Gastroesophageal sphincter (tissue), 4 donors: ENCODE results near the gene CEP78. TPM values are rescaled to one million over a fixed set of nuclear protein-coding genes. Genes with fewer than 3 reads are reported as not detected.

ENCODE experiments used
- ATAC-seq: fragments of 150-250 bp; one replicate; pipeline ENCODE4 v1.9.1; 2016; ENCODE audit warnings: mild to moderate bottlenecking, moderate library complexity
- H3K27ac ChIP-seq, 4 donors: fragments of 200-600 bp; sonication (generic) in 3 of 4; 1 replicate in 3 of 4; 2 replicates in 1 of 4; pipeline ENCODE4 v1.5.1; 2016 to 2019
- H3K27me3 ChIP-seq: fragments of 200-600 bp; sonication (generic); one replicate; pipeline ENCODE4 v1.5.1; 2019
- H3K36me3 ChIP-seq, 2 donors: fragments of 200-600 bp; sonication (generic); one replicate each; pipeline ENCODE4 v1.5.1; 2019; ENCODE audit warnings: control low read depth in 1 of 2
- H3K4me1 ChIP-seq, 3 donors: fragments of 200-600 bp; sonication (generic); 1 replicate in 2 of 3; 2 replicates in 1 of 3; pipeline ENCODE4 v1.5.1; 2016 to 2019; ENCODE audit warnings: control low read depth in 2 of 3
- H3K4me3 ChIP-seq, 2 donors: fragments of 200-600 bp; sonication (generic); one replicate each; pipeline ENCODE4 v1.5.1; 2019; ENCODE audit warnings: mild to moderate bottlenecking in 1 of 2, moderate library complexity in 1 of 2
- H3K9me3 ChIP-seq, 3 donors: fragments of 200-600 bp; sonication (generic); one replicate each; pipeline ENCODE4 v1.5.1; 2017 to 2019; ENCODE audit warnings: control low read depth in 2 of 3
- EP300 ChIP-seq: sonication (generic); formaldehyde crosslinking; IDR thresholded peaks from one replicate; pipeline ENCODE4 v1.6.1; 2017; ENCODE audit warnings: antibody characterized with exemption, mild to moderate bottlenecking
- POLR2A ChIP-seq, 2 donors: fragments of 450-650 bp; IDR thresholded peaks; one replicate each; pipeline ENCODE4 v1.6.1; 2017; ENCODE audit warnings: antibody characterized with exemption in 2 of 2, mild to moderate bottlenecking in 2 of 2, moderate library complexity in 1 of 2
- POLR2AphosphoS5 ChIP-seq: sonication (generic); formaldehyde crosslinking; IDR thresholded peaks from one replicate; pipeline ENCODE4 v1.6.1; 2017; ENCODE audit warnings: antibody characterized with exemption
- whole genome bisulfite sequencing, 2 donors: methylation state at CpG; one replicate each; pipeline ENCODE4 v1.1.5; 2018; ENCODE audit warnings: low coverage in 1 of 2; 5-methylcytosine and 5-hydroxymethylcytosine counted together
- total RNA-seq, 4 donors: library from RNA; depleted of rRNA; stranded (reverse); fragments of >200 nt; gene quantifications; one replicate each; pipeline ENCODE4 v1.1.0, GENCODE V29; 2016
- TF ChIP-seq, protein P1 (sequence below), 4 experiments: fragments of 200-600 bp in 2 of 4; fragments of 450-650 bp in 2 of 4; sonication (generic) in 1 of 4; IDR thresholded peaks; one replicate each; pipeline ENCODE4 v1.5.1; 2017 to 2019; ENCODE audit warnings: antibody characterized with exemption in 4 of 4, mild to moderate bottlenecking in 2 of 4, moderate library complexity in 2 of 4

The CEP78 gene
- total RNA-seq, 4 donors from 2014 or later = 7.4 to 11.1 (median 9.3) TPM

DNA sequence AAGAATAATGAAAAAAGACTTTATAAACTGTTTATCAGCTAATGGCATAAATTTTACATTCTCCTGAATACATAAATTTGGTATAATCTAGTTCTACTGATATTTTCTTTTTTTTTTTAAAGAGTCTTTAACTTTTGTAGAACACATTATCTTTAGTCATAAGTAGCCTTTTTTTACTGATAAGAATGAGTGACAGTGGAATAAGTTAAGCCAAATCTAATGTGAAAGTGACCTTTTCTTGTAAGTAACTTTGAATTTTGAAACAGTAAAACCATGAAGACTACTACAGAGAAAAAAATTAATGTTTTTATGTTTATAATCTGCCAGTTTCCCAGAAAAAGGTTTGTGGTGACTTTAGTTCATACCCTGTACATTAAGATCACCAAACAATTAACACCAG, 13.7 kb downstream of the CEP78 start:
- ATAC-seq = no peak
- Histone ChIP-seq H3K9me3 (no peaks in the 10 kb centered on the region), H3K4me3 (no peak overlapping the region), H3K4me1 (no peaks in the 10 kb centered on the region), H3K36me3 (peaks cover 0 to 70% of the 10 kb centered on the region in 2 donors), H3K27ac (no peak overlapping the region), H3K27me3 (no peaks in the 10 kb centered on the region)
- no peak for TF ChIP-seq POLR2AphosphoS5
- TF ChIP-seq POLR2A (IDR thresholded peaks at IDR 0.05) = no peak
- TF ChIP-seq, protein P1, sequence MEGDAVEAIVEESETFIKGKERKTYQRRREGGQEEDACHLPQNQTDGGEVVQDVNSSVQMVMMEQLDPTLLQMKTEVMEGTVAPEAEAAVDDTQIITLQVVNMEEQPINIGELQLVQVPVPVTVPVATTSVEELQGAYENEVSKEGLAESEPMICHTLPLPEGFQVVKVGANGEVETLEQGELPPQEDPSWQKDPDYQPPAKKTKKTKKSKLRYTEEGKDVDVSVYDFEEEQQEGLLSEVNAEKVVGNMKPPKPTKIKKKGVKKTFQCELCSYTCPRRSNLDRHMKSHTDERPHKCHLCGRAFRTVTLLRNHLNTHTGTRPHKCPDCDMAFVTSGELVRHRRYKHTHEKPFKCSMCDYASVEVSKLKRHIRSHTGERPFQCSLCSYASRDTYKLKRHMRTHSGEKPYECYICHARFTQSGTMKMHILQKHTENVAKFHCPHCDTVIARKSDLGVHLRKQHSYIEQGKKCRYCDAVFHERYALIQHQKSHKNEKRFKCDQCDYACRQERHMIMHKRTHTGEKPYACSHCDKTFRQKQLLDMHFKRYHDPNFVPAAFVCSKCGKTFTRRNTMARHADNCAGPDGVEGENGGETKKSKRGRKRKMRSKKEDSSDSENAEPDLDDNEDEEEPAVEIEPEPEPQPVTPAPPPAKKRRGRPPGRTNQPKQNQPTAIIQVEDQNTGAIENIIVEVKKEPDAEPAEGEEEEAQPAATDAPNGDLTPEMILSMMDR (IDR thresholded peaks at IDR 0.05) = no peak
- no peak for TF ChIP-seq EP300

DNA sequence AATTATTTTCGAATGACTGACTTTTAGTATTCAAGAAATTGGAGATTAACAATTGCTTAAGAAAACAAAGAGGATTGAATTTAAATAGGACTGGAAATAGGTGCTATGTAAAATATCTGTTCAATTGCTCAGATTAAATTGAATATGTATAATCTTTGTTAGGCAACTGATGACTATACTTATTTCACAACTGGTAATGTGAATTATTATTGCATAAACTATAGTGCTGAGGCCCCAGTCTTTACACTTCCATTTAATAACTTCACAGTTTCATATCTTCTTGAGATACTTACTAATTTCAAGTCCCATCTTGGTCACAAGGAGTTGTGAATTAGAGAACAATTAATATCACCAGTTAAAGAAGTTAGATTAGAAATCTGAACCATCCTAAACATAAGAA, 16.7 kb downstream of the CEP78 start:
- TF ChIP-seq EP300 (no peak), POLR2AphosphoS5 (no peak), POLR2A (IDR thresholded peaks at IDR 0.05) (no peak)
- TF ChIP-seq, protein P1 (IDR thresholded peaks at IDR 0.05) = no peak
- no peak overlapping the region for H3K4me3 ChIP-seq
- no peaks in the 10 kb centered on the region for H3K4me1 ChIP-seq
- no peaks in the 10 kb centered on the region for H3K27me3 ChIP-seq
- ATAC-seq = no peak
- WGBS, 2 donors = 88 to 100% methylated on average over 1 of the region's 1 CpG
- H3K36me3 ChIP-seq = peaks cover 0 to 73% of the 10 kb centered on the region in 2 donors
- H3K27ac ChIP-seq = no peak overlapping the region
- no peaks in the 10 kb centered on the region for H3K9me3 ChIP-seq

GRCh38 chr9:78253285-78253684, 17.4 kb downstream of the CEP78 start:
- peaks cover 0 to 71% of the 10 kb centered on the region in 2 donors for H3K36me3 ChIP-seq
- no peaks in the 10 kb centered on the region for H3K9me3 ChIP-seq
- ATAC-seq = no peak
- H3K27ac ChIP-seq = no peak overlapping the region
- 62 to 74% methylated on average over 4 of the region's 4 CpGs for WGBS, 2 donors
- no peaks in the 10 kb centered on the region for H3K4me1 ChIP-seq
- H3K4me3 ChIP-seq = no peak overlapping the region
- no peak for TF ChIP-seq POLR2AphosphoS5
- TF ChIP-seq, protein P1 (IDR thresholded peaks at IDR 0.05) = no peak
- TF ChIP-seq EP300 = no peak
- TF ChIP-seq POLR2A (IDR thresholded peaks at IDR 0.05) = no peak
- no peaks in the 10 kb centered on the region for H3K27me3 ChIP-seq

DNA sequence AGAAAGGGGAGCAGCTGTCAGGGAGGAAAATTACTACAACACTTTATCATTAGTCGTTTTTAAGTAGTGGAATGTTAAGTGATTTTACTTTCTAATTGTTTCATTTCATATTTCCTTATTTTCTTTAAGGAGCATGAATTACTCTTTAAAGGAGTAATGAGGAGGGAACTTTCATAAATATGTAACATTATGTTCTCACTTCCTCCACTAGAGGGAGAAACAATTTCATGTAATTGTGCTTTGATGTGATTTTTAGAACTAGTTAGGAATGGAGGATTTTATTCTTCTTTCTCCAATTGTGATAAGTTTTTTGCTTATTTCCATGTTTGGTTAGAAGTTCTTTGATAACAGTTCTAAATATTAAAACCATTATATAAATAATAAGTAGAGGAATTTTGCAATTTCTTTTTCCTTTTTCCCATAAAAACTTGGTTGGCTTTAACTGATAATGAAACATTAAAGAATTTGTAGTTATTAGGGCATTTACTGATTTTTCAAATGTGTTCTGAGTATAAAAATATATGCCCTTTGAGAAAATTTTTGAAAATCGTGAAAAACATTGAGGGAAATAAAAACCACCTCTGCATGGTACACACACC, 25.6 kb downstream of the CEP78 start:
- WGBS, 2 donors = 46 to 50% methylated on average over 2 of the region's 2 CpGs
- no peaks in the 10 kb centered on the region for H3K27me3 ChIP-seq
- H3K27ac ChIP-seq = no peak overlapping the region
- no peaks in the 10 kb centered on the region for H3K4me1 ChIP-seq
- peaks cover 0 to 23% of the 10 kb centered on the region in 2 donors for H3K36me3 ChIP-seq
- TF ChIP-seq, protein P1 (IDR thresholded peaks at IDR 0.05) = peak; percentile 41 to 68 (median 62)
- no peak for TF ChIP-seq POLR2AphosphoS5
- no peaks in the 10 kb centered on the region for H3K9me3 ChIP-seq
- H3K4me3 ChIP-seq = no peak overlapping the region
- ATAC-seq = no peak

- H3K4me3 ChIP-seq = no peak overlapping the region
- no peaks in the 10 kb centered on the region for H3K9me3 ChIP-seq
- no peak for TF ChIP-seq POLR2AphosphoS5
- TF ChIP-seq, protein P1 (IDR thresholded peaks at IDR 0.05) = no peak
- TF ChIP-seq POLR2A (IDR thresholded peaks at IDR 0.05) = no peak
- no peak for TF ChIP-seq EP300
- H3K27me3 ChIP-seq = no peaks in the 10 kb centered on the region
- ATAC-seq = no peak
- H3K4me1 ChIP-seq = no peaks in the 10 kb centered on the region
- H3K36me3 ChIP-seq = peaks cover 0 to 31% of the 10 kb centered on the region in 2 donors
- 82 to 95% methylated on average over 2 of the region's 2 CpGs for WGBS, 2 donors
- H3K27ac ChIP-seq = no peak overlapping the region
Measured at GRCh38 chr9:78262655-78263054, 26.8 kb downstream of the CEP78 start.
